DND-41 (cell line): ENCODE data around the gene SLC49A4.

ENCODE experiments used
- EZH2 ChIP-seq: IDR thresholded peaks from 3 replicates; pipeline ENCODE4 v1.6.1; 2012; ENCODE audit warnings: borderline replicate concordance, low read depth, mild to moderate bottlenecking, moderate library complexity, low read length, inconsistent platforms; ENCODE audit not compliant: severe bottlenecking
- TF ChIP-seq, protein P1 (sequence below): IDR thresholded peaks from 2 replicates; pipeline ENCODE4 v1.5.1; 2012; ENCODE audit warnings: borderline replicate concordance, low read length, moderate library complexity, mild to moderate bottlenecking; ENCODE audit not compliant: poor library complexity, severe bottlenecking; ENCODE audit errors: extremely low read depth

DNA sequence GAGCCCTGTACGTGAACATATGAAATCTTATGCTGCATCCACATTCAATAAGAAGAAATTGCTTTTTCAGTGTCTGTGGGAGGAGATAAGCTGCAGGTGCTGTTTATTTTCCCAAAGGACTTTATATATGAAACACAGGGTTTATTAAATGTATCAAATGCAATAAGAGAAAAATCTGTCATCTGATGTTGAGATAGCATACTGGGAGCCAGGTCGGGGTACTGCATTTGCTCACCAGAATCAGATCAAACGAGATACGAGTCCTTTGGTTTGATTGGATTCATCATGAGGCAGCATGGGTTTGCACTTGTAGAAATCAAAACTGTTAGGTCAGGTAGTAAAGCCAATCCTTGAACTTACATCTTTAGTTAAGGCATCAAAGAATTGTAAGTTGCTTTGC lies 91.4 kb downstream of the SLC49A4 start:
- TF ChIP-seq, protein P1, sequence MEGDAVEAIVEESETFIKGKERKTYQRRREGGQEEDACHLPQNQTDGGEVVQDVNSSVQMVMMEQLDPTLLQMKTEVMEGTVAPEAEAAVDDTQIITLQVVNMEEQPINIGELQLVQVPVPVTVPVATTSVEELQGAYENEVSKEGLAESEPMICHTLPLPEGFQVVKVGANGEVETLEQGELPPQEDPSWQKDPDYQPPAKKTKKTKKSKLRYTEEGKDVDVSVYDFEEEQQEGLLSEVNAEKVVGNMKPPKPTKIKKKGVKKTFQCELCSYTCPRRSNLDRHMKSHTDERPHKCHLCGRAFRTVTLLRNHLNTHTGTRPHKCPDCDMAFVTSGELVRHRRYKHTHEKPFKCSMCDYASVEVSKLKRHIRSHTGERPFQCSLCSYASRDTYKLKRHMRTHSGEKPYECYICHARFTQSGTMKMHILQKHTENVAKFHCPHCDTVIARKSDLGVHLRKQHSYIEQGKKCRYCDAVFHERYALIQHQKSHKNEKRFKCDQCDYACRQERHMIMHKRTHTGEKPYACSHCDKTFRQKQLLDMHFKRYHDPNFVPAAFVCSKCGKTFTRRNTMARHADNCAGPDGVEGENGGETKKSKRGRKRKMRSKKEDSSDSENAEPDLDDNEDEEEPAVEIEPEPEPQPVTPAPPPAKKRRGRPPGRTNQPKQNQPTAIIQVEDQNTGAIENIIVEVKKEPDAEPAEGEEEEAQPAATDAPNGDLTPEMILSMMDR = no peak
- no peak for TF ChIP-seq EZH2
